Measurements from ENCODE around the gene SMIM35.

DNA sequence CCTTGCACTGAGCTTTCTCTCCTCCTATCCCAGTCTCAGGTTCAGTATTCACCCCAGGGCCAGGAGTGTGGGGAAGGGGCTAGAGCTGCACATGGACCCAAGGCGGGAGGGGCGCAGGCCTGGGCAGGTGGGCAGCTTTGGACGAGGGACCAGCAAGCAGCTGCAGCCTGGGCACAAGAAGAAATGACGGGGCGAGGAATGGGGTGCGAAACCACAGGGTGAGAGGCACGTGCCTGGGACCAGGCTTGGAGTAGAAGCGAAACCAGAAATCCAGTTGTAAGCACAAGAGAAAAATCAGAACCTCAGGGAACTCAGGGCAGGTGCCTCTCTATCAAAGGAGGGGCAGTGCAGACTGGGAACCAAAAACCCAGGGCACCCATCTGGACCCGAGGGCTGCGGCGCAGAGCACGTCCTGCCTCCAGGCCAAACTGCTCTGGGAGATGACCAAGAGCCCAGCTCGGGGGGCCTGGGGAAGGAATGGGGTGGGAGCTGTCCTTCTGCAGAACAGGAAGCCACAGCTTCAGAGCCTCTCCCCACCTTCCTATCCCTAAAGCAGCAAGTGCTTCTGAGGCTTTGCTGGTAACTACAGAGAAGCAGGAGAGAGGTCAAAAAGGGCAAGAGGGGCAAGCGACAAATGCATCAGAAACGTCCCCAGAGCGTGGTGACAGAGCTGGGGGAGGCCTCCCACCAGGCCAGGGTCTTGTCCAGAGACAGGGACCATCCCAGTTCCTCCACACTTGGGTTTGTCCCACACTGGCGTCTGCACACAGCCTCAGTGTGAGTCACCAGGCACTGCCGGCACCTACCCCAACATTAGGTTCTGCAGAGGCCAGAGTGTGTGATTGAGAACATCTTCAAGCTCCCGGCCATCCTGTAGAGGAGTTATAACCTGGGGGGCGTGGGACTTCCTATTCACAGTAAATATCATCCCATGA is 28.2 kb downstream of the SMIM35 start:
- no peak for TF ChIP-seq SUZ12 (IDR thresholded peaks at IDR 0.05)
- no peak for TF ChIP-seq FOXM1 (IDR thresholded peaks at IDR 0.05; ENCODE audit: borderline replicate concordance)
- TF ChIP-seq ELF4 (IDR thresholded peaks at IDR 0.05), result no peak
